GM19452 (cell line): ENCODE data around the gene KISS1.

Experiments
- ATAC-seq: cut with Tn5 transposase; IDR thresholded peaks from one replicate; pipeline ENCODE4 v1.9.1; 2021; ENCODE audit not compliant: unreplicated experiment

KISS1 gene

GRCh38 chr1:204142032-204142974 is 54.0 kb downstream of the KISS1 start:
- ATAC-seq: no peak

- no peak for ATAC-seq
Observed at GRCh38 chr1:204141131-204141530, 55.2 kb downstream of the KISS1 start.
